ENCODE results near the gene NFKBIE. TPM values are rescaled to one million over a fixed set of nuclear protein-coding genes. Genes with fewer than 3 reads are reported as not detected.

The NFKBIE gene
- total and polyA plus RNA-seq, 9 of the 15 experiments (the other 6 are each of a cell fraction or from before 2014, with no cell fraction given), result 2.1 to 16.4 (median 11.7) TPM

- Histone ChIP-seq H3K27me3 (ENCODE audit: control insufficient read depth in 2 of 2, insufficient read depth in 2 of 2, low read length in 2 of 2) (no peaks in the 10 kb centered on the region), H3K4me1 (replicated peaks in 1 of 2; ENCODE audit: control insufficient read depth in 2 of 2, insufficient read depth in 2 of 2, low read length in 2 of 2) (peaks cover 22 to 32% of the 10 kb centered on the region in 2 experiments), H2AFZ (ENCODE audit: low read depth, low read length) (peak overlapping the region; percentile 85), H3K9me3 (replicated peaks; ENCODE audit: control insufficient read depth, insufficient read depth, low read depth, low read length) (no peaks in the 10 kb centered on the region), H3K4me3 (peak overlapping the region; percentile 94), H3K9me1 (ENCODE audit: control insufficient read depth, insufficient read depth, low read length) (peaks cover 11% of the 10 kb centered on the region), H3K79me2 (ENCODE audit: control insufficient read depth, insufficient read depth, low read length) (peaks cover 47% of the 10 kb centered on the region), H3K4me2 (ENCODE audit: insufficient read depth, low read length) (peak overlapping the region; percentile 99), H3K36me3 (ENCODE audit: control insufficient read depth, insufficient read depth, low read length) (peaks cover 41% of the 10 kb centered on the region), H4K20me1 (replicated peaks; ENCODE audit: control insufficient read depth, insufficient read depth, low read length) (peaks cover 41% of the 10 kb centered on the region), H3K27ac (ENCODE audit: extremely low read depth, low read depth, low read length) (peak overlapping the region; percentile 98), H3K9ac (ENCODE audit: insufficient read depth in 1 of 2, low read depth in 2 of 2, low read length in 2 of 2) (peak overlapping the region; percentile 95 to 100)
- ChIA-PET CTCF (ENCODE audit: low intra/inter-chr PET ratio) (no interaction called here), POLR2A (interaction anchor here (0.5 to 7.4 kb wide), 59 partner anchors 10 to 1249 kb away, joined by 3 to 144 read pairs (median 5); partner anchors contain the start of genes CAPN11, GTPBP2, NFKBIE and SLC29A1)
- FAIRE-seq, result no peak
- no TSS peak for BruUV-seq (replicated peaks)
- ATAC-seq, result peak; percentile 81
- intact Hi-C loops (cut with micrococcal nuclease) (loop anchor here (1.0 kb wide), 2 partner anchors 9 to 20 kb away; no protein-coding TSS in a partner anchor), in situ Hi-C loops (cut with MboI) (no loop called here)
- DNase-seq (ENCODE audit: extremely low read depth in 1 of 4, low spot score in 3 of 4), result peak; percentile 92 to 95 (median 94)
- WGBS (ENCODE audit: insufficient coverage, low coverage, missing lambda C conversion rate), result 12% methylated on average over 51 of the region's 62 CpGs
- peak; percentile 91; the same call in 1 of the 2 replicates for TF ChIP-seq ZNF609 (CRISPR knock-in tag; IDR thresholded peaks at IDR 0.05; ENCODE audit: borderline replicate concordance)
- TF ChIP-seq TBL1XR1 (IDR thresholded peaks at IDR 0.05; ENCODE audit: low read length in 2 of 2), result no peak; a peak in 1 of 4 replicates
- TF ChIP-seq RNF219 (CRISPR knock-in tag; IDR thresholded peaks at IDR 0.05), result no peak
- TF ChIP-seq ZNF121 (CRISPR knock-in tag; conservative IDR thresholded peaks at IDR 0.05), result no peak
- no peak for TF ChIP-seq FOXK2 (conservative IDR thresholded peaks at IDR 0.05 in 1 of 2, IDR thresholded peaks at IDR 0.05 in 1 of 2; ENCODE audit: low read depth in 2 of 2)
Measured at GRCh38 chr6:44245912-44246662, 19.3 kb downstream of the NFKBIE start.
